ENCODE results near the gene ZNF398. TPM values are rescaled to one million over a fixed set of nuclear protein-coding genes. Genes with fewer than 3 reads are reported as not detected.

The ZNF398 gene
- total and polyA plus RNA-seq, 10 donors: 1.6 to 23.7 (median 15.6) TPM

DNA sequence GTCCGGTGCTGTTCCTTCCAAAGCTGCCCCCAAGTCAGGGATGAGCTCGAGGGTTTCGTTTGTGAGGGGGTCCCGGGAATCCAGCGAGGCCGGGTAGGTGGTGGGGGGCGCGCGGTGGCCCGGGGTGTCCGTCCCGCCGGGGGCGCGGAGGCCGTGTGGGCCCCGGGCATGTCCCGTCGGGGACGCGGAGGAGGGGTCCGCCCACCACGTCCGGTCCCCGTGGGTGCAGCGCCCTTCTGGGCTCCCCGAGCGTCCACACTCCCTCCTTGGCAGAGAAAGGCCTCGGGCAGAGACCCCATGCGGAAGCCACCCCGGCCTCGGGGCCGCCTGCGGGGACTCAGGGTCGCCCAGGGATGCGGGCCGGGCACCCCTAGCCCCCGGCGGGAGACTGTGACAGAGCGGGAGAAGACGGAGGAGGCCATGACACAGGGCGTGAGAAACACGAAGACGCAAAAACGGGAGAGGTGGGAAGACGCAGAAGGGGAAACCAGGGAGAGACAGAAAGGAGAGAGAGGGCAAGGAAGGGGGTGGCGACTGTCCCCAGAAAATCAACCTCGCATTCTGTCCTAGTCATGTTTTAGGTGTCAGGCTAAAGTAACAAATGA is 20.5 kb upstream of the ZNF398 start:
- Histone ChIP-seq H3K27ac (peak overlapping the region; percentile 92 to 99 (median 96)), H3K4me3 (peak overlapping the region; percentile 69 to 93 (median 87)), H3K4me1 (peaks cover 6 to 28% (median 19%) of the 10 kb centered on the region in 6 donors), H3K27me3 (replicated peaks in 1 of 7) (no peaks in the 10 kb centered on the region), H3K36me3 (peaks cover 0 to 30% (median 22%) of the 10 kb centered on the region in 6 donors), H3K9me3 (peaks cover 8 to 21% (median 19%) of the 10 kb centered on the region in 8 donors)
- TF ChIP-seq POLR2AphosphoS5 (IDR thresholded peaks at IDR 0.05) (no peak), CTCF (IDR thresholded peaks at IDR 0.05 in 8 of 11, conservative IDR thresholded peaks at IDR 0.05 in 3 of 11) (no peak), POLR2A (IDR thresholded peaks at IDR 0.05) (no peak)
- WGBS, 5 donors: 0 to 1% (median 0%) methylated on average over 24 to 48 of the region's 48 CpGs
- DNase-seq: peak; percentile 94
- intact Hi-C loops (cut with DNase I; ENCODE audit: low total_unique reads): no loop called here

GRCh38 chr7:149130572-149131198 is 16.6 kb upstream of the ZNF398 start:
- Histone ChIP-seq H3K9me3 (peaks cover 8 to 25% (median 19%) of the 10 kb centered on the region in 8 donors), H3K4me3 (no peak overlapping the region), H3K36me3 (peaks cover 0 to 50% (median 28%) of the 10 kb centered on the region in 6 donors), H3K27me3 (replicated peaks in 1 of 7) (no peaks in the 10 kb centered on the region), H3K27ac (no peak overlapping the region), H3K4me1 (peaks cover 0 to 12% (median 7%) of the 10 kb centered on the region in 6 donors)
- 85 to 95% (median 92%) methylated on average over 5 of the region's 5 CpGs for WGBS, 5 donors
- intact Hi-C loops (cut with DNase I; ENCODE audit: low total_unique reads): no loop called here
- no peak for DNase-seq
- TF ChIP-seq POLR2AphosphoS5 (IDR thresholded peaks at IDR 0.05): no peak
- TF ChIP-seq CTCF (IDR thresholded peaks at IDR 0.05 in 8 of 11, conservative IDR thresholded peaks at IDR 0.05 in 3 of 11): no peak
- no peak for TF ChIP-seq POLR2A (IDR thresholded peaks at IDR 0.05)

GRCh38 chr7:149133028-149133710 is 14.1 kb upstream of the ZNF398 start:
- intact Hi-C loops (cut with DNase I; ENCODE audit: low total_unique reads): no loop called here
- Histone ChIP-seq H3K36me3 (peaks cover 0 to 64% (median 28%) of the 10 kb centered on the region in 6 donors), H3K27me3 (replicated peaks in 1 of 7) (no peaks in the 10 kb centered on the region), H3K4me1 (peaks cover 0 to 4% (median 2%) of the 10 kb centered on the region in 6 donors), H3K9me3 (peaks cover 8 to 25% (median 19%) of the 10 kb centered on the region in 8 donors), H3K4me3 (no peak overlapping the region), H3K27ac (no peak overlapping the region)
- TF ChIP-seq CTCF (IDR thresholded peaks at IDR 0.05 in 8 of 11, conservative IDR thresholded peaks at IDR 0.05 in 3 of 11): no peak
- no peak for TF ChIP-seq POLR2A (IDR thresholded peaks at IDR 0.05)
- DNase-seq: no peak
- 96 to 100% (median 99%) methylated on average over 2 of the region's 2 CpGs for WGBS, 5 donors

GRCh38 chr7:149136118-149136517 is 11.1 kb upstream of the ZNF398 start:
- Histone ChIP-seq H3K4me3 (no peak overlapping the region), H3K36me3 (peaks cover 0 to 40% (median 12%) of the 10 kb centered on the region in 6 donors), H3K4me1 (no peaks in the 10 kb centered on the region), H3K9me3 (peaks cover under 1 to 11% (median 7%) of the 10 kb centered on the region in 8 donors), H3K27me3 (replicated peaks in 1 of 7) (no peaks in the 10 kb centered on the region), H3K27ac (no peak overlapping the region)
- WGBS, 5 donors: 95 to 97% (median 97%) methylated on average over 9 of the region's 9 CpGs
- no peak for DNase-seq
- intact Hi-C loops (cut with DNase I; ENCODE audit: low total_unique reads): no loop called here
- no peak for TF ChIP-seq POLR2A (IDR thresholded peaks at IDR 0.05)
- no peak for TF ChIP-seq CTCF (IDR thresholded peaks at IDR 0.05 in 8 of 11, conservative IDR thresholded peaks at IDR 0.05 in 3 of 11)
- no peak for TF ChIP-seq POLR2AphosphoS5 (IDR thresholded peaks at IDR 0.05)
